Measurements from ENCODE around the gene FGD4. TPM values are rescaled to one million over a fixed set of nuclear protein-coding genes. Genes with fewer than 3 reads are reported as not detected.
A peak's percentile ranks its signal among the peaks of the same experiment; 100 is the strongest.

FGD4 gene
- total RNA-seq, 4 donors from 2014 or later = 21.4 to 33.0 (median 26.9) TPM

DNA sequence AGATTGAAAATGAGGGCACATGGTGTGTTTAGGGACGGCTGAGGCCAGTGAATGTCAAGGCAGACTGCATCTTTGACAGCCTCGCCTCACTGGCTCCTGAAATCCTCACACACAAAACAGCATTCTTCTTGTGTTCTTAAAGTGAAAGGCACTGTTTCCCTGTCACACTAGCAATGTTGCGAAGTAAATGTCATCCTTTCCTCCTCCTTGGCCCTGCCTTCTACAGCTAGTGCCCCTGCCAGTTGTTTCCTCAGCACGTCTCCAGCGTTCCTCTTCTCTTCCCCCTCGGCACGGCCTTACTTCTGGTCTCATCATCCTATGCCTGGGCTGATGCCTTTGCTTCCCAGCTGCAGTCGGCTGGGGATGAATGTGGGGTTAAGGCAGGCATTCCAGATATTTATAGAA is 150.3 kb downstream of the FGD4 start:
- Histone ChIP-seq H3K9me3 (no peaks in the 10 kb centered on the region), H3K4me1 (peaks cover 49 to 63% (median 53%) of the 10 kb centered on the region in 4 donors), H3K27ac (replicated peaks in 1 of 4) (peak overlapping the region; percentile 58 to 78 (median 66)), H3K36me3 (no peaks in the 10 kb centered on the region), H3K4me3 (peak overlapping the region in 2 of 4 donors; percentile 1 to 9), H3K27me3 (no peaks in the 10 kb centered on the region)
- 16% methylated on average over 8 of the region's 8 CpGs for WGBS
- intact Hi-C loops (cut with DNase I) = no loop called here
- peak; percentile 11 to 24 for TF ChIP-seq POLR2AphosphoS5 (IDR thresholded peaks at IDR 0.05)
- TF ChIP-seq, protein P1, sequence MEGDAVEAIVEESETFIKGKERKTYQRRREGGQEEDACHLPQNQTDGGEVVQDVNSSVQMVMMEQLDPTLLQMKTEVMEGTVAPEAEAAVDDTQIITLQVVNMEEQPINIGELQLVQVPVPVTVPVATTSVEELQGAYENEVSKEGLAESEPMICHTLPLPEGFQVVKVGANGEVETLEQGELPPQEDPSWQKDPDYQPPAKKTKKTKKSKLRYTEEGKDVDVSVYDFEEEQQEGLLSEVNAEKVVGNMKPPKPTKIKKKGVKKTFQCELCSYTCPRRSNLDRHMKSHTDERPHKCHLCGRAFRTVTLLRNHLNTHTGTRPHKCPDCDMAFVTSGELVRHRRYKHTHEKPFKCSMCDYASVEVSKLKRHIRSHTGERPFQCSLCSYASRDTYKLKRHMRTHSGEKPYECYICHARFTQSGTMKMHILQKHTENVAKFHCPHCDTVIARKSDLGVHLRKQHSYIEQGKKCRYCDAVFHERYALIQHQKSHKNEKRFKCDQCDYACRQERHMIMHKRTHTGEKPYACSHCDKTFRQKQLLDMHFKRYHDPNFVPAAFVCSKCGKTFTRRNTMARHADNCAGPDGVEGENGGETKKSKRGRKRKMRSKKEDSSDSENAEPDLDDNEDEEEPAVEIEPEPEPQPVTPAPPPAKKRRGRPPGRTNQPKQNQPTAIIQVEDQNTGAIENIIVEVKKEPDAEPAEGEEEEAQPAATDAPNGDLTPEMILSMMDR (IDR thresholded peaks at IDR 0.05) = no peak
- no peak for TF ChIP-seq POLR2A (IDR thresholded peaks at IDR 0.05; ENCODE audit: low read depth)
- no peak for TF ChIP-seq EP300 (IDR thresholded peaks at IDR 0.05)
- no peak for DNase-seq (ENCODE audit: extremely low spot score)

DNA sequence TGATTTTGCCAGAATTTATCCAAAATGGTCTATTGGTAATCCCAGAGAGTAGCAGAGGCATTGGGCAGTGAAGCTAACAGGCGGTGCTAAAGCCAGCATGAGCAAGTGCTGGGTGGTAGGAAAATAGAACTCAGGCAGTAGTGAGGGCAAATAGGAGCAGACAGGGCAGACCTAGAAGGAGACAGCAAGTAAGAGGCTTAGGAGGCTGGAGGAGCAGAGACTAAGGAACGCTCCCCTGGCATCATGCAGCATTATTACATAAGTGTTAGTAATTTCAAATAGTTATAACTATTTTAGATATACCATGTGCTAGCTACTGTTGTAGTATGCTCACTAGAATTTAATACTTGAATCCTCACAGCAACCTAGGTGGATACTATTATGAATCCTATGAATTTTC is 151.7 kb downstream of the FGD4 start:
- Histone ChIP-seq H3K27ac (replicated peaks in 1 of 4) (no peak overlapping the region), H3K4me1 (peaks cover 35 to 53% (median 40%) of the 10 kb centered on the region in 4 donors), H3K9me3 (no peaks in the 10 kb centered on the region), H3K4me3 (no peak overlapping the region), H3K36me3 (no peaks in the 10 kb centered on the region), H3K27me3 (no peaks in the 10 kb centered on the region)
- WGBS = 61% methylated on average over 2 of the region's 2 CpGs
- no peak for DNase-seq (ENCODE audit: extremely low spot score)
- intact Hi-C loops (cut with DNase I) = no loop called here
- TF ChIP-seq POLR2AphosphoS5 (IDR thresholded peaks at IDR 0.05) = no peak
- TF ChIP-seq EP300 (IDR thresholded peaks at IDR 0.05) = no peak
- TF ChIP-seq POLR2A (IDR thresholded peaks at IDR 0.05; ENCODE audit: low read depth) = no peak
- TF ChIP-seq, protein P1 (IDR thresholded peaks at IDR 0.05) = no peak

DNA sequence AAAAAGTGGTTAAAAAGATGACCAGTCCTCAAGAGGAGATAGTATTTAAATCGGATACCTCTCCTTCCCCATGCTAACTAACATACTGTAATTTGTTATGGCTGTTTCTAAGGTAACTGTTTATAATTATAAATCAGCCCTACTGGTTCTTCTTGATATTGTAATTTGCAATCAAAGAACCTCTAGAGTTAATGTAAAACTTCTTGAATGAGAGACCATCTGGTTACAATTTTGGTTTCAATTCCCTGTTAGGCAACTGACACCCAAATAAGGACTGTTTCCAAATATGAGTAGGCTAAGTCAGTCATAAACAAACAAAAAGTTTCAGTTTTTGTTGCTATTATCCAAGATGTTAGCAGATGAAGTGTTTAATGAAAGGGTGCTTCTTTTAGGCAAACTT is 159.5 kb downstream of the FGD4 start:
- peaks cover 0 to under 1% (median 0%) of the 10 kb centered on the region in 4 donors for H3K36me3 ChIP-seq
- H3K27me3 ChIP-seq = no peaks in the 10 kb centered on the region
- no peak overlapping the region for H3K4me3 ChIP-seq
- peak overlapping the region in 3 of 4 donors; percentile 5 to 44 (median 20) for H3K27ac ChIP-seq (replicated peaks in 1 of 4)
- TF ChIP-seq EP300 (IDR thresholded peaks at IDR 0.05) (no peak), POLR2AphosphoS5 (IDR thresholded peaks at IDR 0.05) (no peak), POLR2A (IDR thresholded peaks at IDR 0.05; ENCODE audit: low read depth) (no peak)
- TF ChIP-seq, protein P1 (IDR thresholded peaks at IDR 0.05) = no peak
- H3K4me1 ChIP-seq = peaks cover 26 to 39% (median 34%) of the 10 kb centered on the region in 4 donors
- intact Hi-C loops (cut with DNase I) = no loop called here
- 41% methylated on average over 1 of the region's 1 CpG for WGBS
- no peaks in the 10 kb centered on the region for H3K9me3 ChIP-seq
- no peak for DNase-seq (ENCODE audit: extremely low spot score)

DNA sequence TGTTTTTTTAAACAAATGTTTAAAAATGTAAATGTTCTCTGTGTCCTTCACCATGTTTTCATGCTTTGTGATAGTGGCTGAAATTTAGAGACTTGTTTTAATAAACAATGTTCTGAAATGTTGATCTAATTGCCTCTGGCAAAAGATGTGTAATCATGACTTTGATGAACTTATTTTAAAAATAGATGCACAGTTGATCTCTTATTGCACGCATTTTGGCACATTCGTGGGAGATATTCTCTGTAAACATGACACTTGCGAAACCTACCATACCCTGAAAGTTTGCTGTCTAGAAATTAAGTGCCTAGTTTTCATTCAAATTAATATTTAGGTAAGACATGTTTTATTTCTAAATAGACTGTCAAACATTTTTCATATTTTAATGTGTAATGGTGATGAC is 160.1 kb downstream of the FGD4 start:
- peak overlapping the region in 2 of 4 donors; percentile 20 to 44 for H3K27ac ChIP-seq (replicated peaks in 1 of 4)

More for the DNA sequence above, 160.1 kb downstream of the FGD4 start:
- Histone ChIP-seq H3K27me3 (no peaks in the 10 kb centered on the region), H3K4me3 (no peak overlapping the region), H3K4me1 (peaks cover 26 to 43% (median 36%) of the 10 kb centered on the region in 4 donors), H3K9me3 (no peaks in the 10 kb centered on the region), H3K36me3 (peaks cover 0 to 6% (median 3%) of the 10 kb centered on the region in 4 donors)
- 17% methylated on average over 3 of the region's 3 CpGs for WGBS
- intact Hi-C loops (cut with DNase I) = no loop called here
- TF ChIP-seq, protein P1 (IDR thresholded peaks at IDR 0.05) = no peak
- no peak for TF ChIP-seq POLR2A (IDR thresholded peaks at IDR 0.05; ENCODE audit: low read depth)
- no peak for TF ChIP-seq EP300 (IDR thresholded peaks at IDR 0.05)
- no peak for TF ChIP-seq POLR2AphosphoS5 (IDR thresholded peaks at IDR 0.05)
- no peak for DNase-seq (ENCODE audit: extremely low spot score)
